Kidney epithelial cell (primary cell): ENCODE measurements around the gene CCDC188. TPM values are rescaled to one million over a fixed set of nuclear protein-coding genes. Genes with fewer than 3 reads are reported as not detected.

Experiments used
- DNase-seq: peaks from one replicate; pipeline ENCODE4 v3.0.0-alpha.2; 2010; ENCODE audit warnings: low read depth
- H3K27me3 ChIP-seq: 2 replicates; pipeline ENCODE4 v1.6.0; 2011; ENCODE audit warnings: low read length; ENCODE audit not compliant: control insufficient read depth, insufficient read depth
- H3K36me3 ChIP-seq: 2 replicates; pipeline ENCODE4 v1.5.1; 2011; ENCODE audit warnings: low read length; ENCODE audit not compliant: control insufficient read depth, insufficient read depth
- H3K4me3 ChIP-seq: 2 replicates; pipeline ENCODE4 v1.5.1; 2011; ENCODE audit warnings: low read depth, mild to moderate bottlenecking, control low read depth, low read length
- total RNA-seq: library from RNA; depleted of rRNA; stranded (reverse); fragments of >200 nt; gene quantifications from 2 replicates; pipeline ENCODE4 v1.2.3, GENCODE V29; 2015
- TF ChIP-seq, protein P1 (sequence below): IDR thresholded peaks from 2 replicates; pipeline ENCODE4 v1.5.1; 2011; ENCODE audit warnings: mild to moderate bottlenecking, moderate library complexity, low read length, control low read depth, inconsistent platforms; ENCODE audit not compliant: insufficient read depth, poor library complexity, severe bottlenecking

Gene CCDC188
- total RNA-seq, 1 donor from 2014 or later = 1.8 TPM

DNA sequence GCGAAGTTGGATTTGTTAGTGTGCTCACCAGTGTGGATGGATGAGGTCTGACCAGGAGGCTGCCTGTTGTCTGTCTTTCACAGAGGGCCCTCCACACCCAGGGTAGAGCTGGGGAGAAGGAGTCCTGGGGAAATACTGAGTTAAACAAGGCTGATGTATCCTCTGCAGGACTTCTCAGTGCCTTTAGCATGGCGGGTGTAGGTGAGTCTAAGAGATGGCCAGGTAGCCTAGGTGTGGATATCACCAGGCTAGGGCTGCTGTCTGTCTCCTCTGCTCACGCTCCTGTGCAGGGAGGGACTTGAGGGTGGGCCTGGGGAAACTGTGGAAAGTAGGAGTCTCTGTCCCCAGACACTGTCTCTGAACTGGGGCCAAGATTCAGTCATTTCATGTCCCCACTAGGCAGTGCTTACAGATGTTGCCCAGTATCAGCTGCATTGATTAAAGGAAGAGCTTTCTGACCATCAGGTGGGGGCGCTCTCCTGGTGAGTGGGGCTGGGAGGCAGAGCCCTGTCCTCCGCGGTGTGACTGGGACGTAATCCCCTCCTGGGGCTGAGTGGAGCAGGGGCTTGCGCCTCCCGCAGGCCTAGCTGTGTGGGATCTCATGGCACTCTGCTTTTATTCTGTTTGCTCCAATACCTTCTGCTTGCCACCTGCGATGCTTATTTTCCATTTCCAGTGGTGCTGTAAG, 35.5 kb upstream of the CCDC188 start:
- no peak overlapping the region for H3K4me3 ChIP-seq
- DNase-seq = no peak
- TF ChIP-seq, protein P1, sequence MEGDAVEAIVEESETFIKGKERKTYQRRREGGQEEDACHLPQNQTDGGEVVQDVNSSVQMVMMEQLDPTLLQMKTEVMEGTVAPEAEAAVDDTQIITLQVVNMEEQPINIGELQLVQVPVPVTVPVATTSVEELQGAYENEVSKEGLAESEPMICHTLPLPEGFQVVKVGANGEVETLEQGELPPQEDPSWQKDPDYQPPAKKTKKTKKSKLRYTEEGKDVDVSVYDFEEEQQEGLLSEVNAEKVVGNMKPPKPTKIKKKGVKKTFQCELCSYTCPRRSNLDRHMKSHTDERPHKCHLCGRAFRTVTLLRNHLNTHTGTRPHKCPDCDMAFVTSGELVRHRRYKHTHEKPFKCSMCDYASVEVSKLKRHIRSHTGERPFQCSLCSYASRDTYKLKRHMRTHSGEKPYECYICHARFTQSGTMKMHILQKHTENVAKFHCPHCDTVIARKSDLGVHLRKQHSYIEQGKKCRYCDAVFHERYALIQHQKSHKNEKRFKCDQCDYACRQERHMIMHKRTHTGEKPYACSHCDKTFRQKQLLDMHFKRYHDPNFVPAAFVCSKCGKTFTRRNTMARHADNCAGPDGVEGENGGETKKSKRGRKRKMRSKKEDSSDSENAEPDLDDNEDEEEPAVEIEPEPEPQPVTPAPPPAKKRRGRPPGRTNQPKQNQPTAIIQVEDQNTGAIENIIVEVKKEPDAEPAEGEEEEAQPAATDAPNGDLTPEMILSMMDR = peak; percentile 19
- peaks cover 16% of the 10 kb centered on the region for H3K27me3 ChIP-seq
- no peaks in the 10 kb centered on the region for H3K36me3 ChIP-seq

DNA sequence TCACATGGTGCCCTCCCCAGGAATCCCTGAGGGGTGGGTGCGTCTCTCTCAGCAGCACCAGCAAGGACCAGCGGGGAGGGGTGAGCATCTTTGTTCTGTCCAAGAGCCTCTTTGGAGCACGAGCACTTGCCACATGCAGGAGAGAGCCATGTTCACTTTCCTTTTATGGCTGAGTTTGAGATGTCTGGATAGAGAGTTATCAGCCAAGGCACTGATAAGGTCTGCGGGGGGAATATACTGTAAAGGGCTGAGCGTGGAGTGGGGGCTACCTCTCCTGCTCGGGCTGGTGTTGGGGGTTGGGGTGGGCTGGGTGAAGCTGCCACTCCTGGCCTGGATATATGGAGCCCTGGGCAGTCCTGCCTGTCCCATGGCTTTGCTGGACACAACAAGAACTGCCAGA, 34.9 kb upstream of the CCDC188 start:
- Histone ChIP-seq H3K36me3 (no peaks in the 10 kb centered on the region), H3K4me3 (no peak overlapping the region), H3K27me3 (peaks cover 13% of the 10 kb centered on the region)
- TF ChIP-seq, protein P1 = no peak
- no peak for DNase-seq

DNA sequence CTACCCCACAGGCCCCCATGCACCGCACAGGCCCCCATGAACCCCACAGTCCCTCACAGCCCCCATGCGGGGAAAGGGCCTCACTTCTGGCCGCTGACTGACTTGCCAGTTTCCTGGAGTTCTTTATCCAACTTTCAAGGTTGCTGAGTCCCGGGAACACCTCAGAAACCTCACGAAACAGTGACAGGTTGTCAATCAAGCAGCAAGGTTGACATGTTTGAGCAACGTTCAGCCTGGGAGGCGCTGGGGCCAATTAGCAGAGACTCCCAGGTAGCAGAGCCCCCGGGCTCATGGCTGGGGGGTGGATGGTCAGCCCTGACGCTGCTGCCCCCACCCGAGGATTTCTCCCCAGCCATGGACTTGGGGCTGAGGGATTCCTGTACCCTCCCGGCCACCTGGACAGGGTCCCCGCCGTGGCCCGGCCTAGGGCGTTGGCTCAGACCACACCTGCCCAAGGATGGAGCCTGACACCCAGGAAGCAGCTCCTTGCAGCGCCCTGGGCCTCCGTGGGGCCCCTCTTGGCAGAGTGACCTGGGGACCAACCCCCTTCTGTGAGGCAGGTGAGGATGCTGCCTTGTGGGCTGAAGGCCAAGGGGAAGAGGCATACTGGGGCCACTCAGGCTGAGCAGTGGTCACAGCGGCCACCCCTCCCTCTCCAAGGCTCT, 33.8 kb upstream of the CCDC188 start:
- Histone ChIP-seq H3K27me3 (peaks cover 19% of the 10 kb centered on the region), H3K4me3 (no peak overlapping the region), H3K36me3 (no peaks in the 10 kb centered on the region)
- TF ChIP-seq, protein P1 = no peak
- DNase-seq = no peak

DNA sequence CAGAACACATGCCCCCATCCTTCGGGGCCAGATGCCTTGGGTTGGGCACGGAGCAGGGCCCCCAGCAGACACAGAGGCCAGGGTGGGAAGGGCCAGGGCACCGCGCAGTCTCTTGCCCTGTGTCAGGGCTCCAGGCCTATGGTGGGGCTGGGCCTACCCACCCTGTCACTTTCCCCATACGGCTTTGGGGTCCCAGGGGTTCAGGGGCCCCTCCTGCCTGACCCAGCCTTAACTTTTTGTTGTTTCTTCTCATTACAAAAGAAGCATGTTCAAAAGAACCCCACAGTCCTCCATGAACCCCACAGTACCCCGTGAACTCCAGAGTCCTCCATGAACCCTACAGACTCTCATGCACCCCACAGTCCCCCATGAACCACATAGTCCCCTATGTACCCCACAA, 33.0 kb upstream of the CCDC188 start:
- DNase-seq = no peak
- Histone ChIP-seq H3K36me3 (no peaks in the 10 kb centered on the region), H3K27me3 (peaks cover 23% of the 10 kb centered on the region), H3K4me3 (no peak overlapping the region)
- TF ChIP-seq, protein P1 = no peak

DNA sequence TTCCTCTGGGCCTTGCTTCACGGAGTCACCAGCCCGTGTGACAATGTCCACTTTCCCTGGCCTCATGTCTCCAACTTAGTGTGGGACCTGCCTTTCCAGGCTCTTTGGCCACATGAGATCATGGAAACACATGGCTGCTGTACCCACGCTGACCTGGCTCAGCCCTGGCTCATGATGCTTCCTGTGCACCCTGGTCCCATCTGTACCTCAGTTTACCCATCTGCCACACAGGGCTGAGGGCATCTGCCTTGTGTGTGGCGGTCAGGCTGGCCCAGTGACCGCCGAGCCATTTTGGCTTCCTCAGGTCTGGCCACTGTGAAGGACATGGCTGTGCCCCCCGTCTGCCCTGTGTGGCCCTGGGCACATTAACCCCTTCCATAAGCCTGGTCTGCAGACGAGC, 32.2 kb upstream of the CCDC188 start:
- DNase-seq = no peak
- Histone ChIP-seq H3K27me3 (peaks cover 29% of the 10 kb centered on the region), H3K36me3 (no peaks in the 10 kb centered on the region), H3K4me3 (no peak overlapping the region)
- TF ChIP-seq, protein P1 = no peak
